ENCODE measurements around the gene DPEP1. TPM values are rescaled to one million over a fixed set of nuclear protein-coding genes. Genes with fewer than 3 reads are reported as not detected.

DPEP1 gene
- total and polyA plus RNA-seq, 7 donors, result 0.92 to 1.2 TPM; not detected in 5

GRCh38 chr16:89613954-89614459 is 565 bp downstream of the DPEP1 start:
- 92% methylated on average over 22 of the region's 22 CpGs for WGBS, 2 donors
- no peak for TF ChIP-seq POLR2AphosphoS5 (IDR thresholded peaks at IDR 0.05)
- TF ChIP-seq CTCF (IDR thresholded peaks at IDR 0.05), result no peak
- no peak for TF ChIP-seq POLR2A (IDR thresholded peaks at IDR 0.05)
- TF ChIP-seq EP300 (IDR thresholded peaks at IDR 0.05), result no peak
- DNase-seq, result no peak
- intact Hi-C loops (cut with DNase I), result no loop called here
- Histone ChIP-seq H3K4me3 (no peak overlapping the region), H3K36me3 (no peaks in the 10 kb centered on the region), H3K4me1 (no peaks in the 10 kb centered on the region), H3K9me3 (no peaks in the 10 kb centered on the region), H3K27ac (no peak overlapping the region), H3K27me3 (peaks cover 5 to 58% (median 7%) of the 10 kb centered on the region in 3 donors)

- DNase-seq, result no peak
- TF ChIP-seq POLR2A (IDR thresholded peaks at IDR 0.05) (no peak), POLR2AphosphoS5 (IDR thresholded peaks at IDR 0.05) (no peak), EP300 (IDR thresholded peaks at IDR 0.05) (no peak), CTCF (IDR thresholded peaks at IDR 0.05) (no peak)
- Histone ChIP-seq H3K9me3 (no peaks in the 10 kb centered on the region), H3K4me1 (no peaks in the 10 kb centered on the region), H3K4me3 (no peak overlapping the region), H3K27me3 (peaks cover 7 to 63% (median 9%) of the 10 kb centered on the region in 3 donors), H3K27ac (no peak overlapping the region), H3K36me3 (no peaks in the 10 kb centered on the region)
- intact Hi-C loops (cut with DNase I), result no loop called here
- 82 to 86% methylated on average over 13 of the region's 13 CpGs for WGBS, 2 donors
Measured at GRCh38 chr16:89615176-89615575, 1.7 kb downstream of the DPEP1 start.

- H3K27ac ChIP-seq, result no peak overlapping the region
- no peak overlapping the region for H3K4me3 ChIP-seq
- intact Hi-C loops (cut with DNase I), result no loop called here
- TF ChIP-seq POLR2A (IDR thresholded peaks at IDR 0.05) (no peak), CTCF (IDR thresholded peaks at IDR 0.05) (peak in 1 of 4 experiments; percentile 17)
- WGBS, 2 donors, result 28 to 41% methylated on average over 17 of the region's 17 CpGs
- no peaks in the 10 kb centered on the region for H3K4me1 ChIP-seq
- H3K9me3 ChIP-seq, result no peaks in the 10 kb centered on the region
- DNase-seq, result no peak
- no peaks in the 10 kb centered on the region for H3K36me3 ChIP-seq
- peaks cover 10 to 68% (median 11%) of the 10 kb centered on the region in 3 donors for H3K27me3 ChIP-seq
Measured at GRCh38 chr16:89615596-89616090, 2.2 kb downstream of the DPEP1 start.

GRCh38 chr16:89616623-89617022 is 3.2 kb downstream of the DPEP1 start:
- WGBS, 2 donors, result 65 to 89% methylated on average over 20 of the region's 20 CpGs
- Histone ChIP-seq H3K4me1 (no peaks in the 10 kb centered on the region), H3K27me3 (peaks cover 10 to 77% (median 21%) of the 10 kb centered on the region in 3 donors), H3K9me3 (no peaks in the 10 kb centered on the region), H3K4me3 (no peak overlapping the region), H3K27ac (no peak overlapping the region), H3K36me3 (no peaks in the 10 kb centered on the region)
- intact Hi-C loops (cut with DNase I), result no loop called here
- no peak for TF ChIP-seq POLR2A (IDR thresholded peaks at IDR 0.05)
- DNase-seq, result no peak

- Histone ChIP-seq H3K4me1 (no peaks in the 10 kb centered on the region), H3K27me3 (peaks cover 10 to 81% (median 22%) of the 10 kb centered on the region in 3 donors), H3K36me3 (no peaks in the 10 kb centered on the region), H3K27ac (no peak overlapping the region), H3K4me3 (no peak overlapping the region), H3K9me3 (no peaks in the 10 kb centered on the region)
- WGBS, 2 donors, result 51 to 66% methylated on average over 6 of the region's 6 CpGs
- no peak for DNase-seq
- TF ChIP-seq EP300 (IDR thresholded peaks at IDR 0.05) (no peak), POLR2A (IDR thresholded peaks at IDR 0.05) (no peak), CTCF (IDR thresholded peaks at IDR 0.05) (no peak), POLR2AphosphoS5 (IDR thresholded peaks at IDR 0.05) (no peak)
- intact Hi-C loops (cut with DNase I), result no loop called here
Measured at GRCh38 chr16:89617036-89617435, 3.6 kb downstream of the DPEP1 start.

All from sigmoid colon (tissue), 7 donors.